NCI-H187 (cell line): Measurements from ENCODE around the gene PPP1R36.
"Not testable (repeated sequence)": the region's sequence is repeated elsewhere in the genome, so short reads cannot be mapped to it uniquely, and the experiment has no call there.

Experiments used
- DNase-seq, 2 experiments: peaks; one replicate each; lab custom pipeline; 2025; lab: John Stamatoyannopoulos, UW

The PPP1R36 gene

DNA sequence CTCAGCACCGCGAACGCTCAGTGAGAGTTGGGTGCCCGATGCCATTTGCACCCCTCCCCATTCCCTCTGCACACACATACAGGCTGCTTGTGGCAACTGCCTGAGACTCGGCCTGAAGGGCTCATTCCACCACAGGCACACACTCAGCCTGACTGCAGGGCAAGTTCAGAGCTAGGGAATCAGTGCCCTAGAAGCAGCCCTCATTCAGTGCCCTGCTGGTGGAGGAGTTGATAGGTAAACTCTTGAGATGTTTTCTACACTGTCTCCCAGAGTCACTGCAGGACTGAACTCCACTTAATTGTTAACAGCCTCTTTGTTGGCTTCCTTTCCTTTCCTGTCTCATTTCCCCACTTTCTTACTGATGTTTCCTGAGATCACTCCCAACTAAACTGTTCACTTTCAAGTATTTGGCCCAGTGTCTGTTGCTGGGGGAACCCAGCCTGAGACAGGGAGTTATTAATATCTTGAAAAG, 16.9 kb downstream of the PPP1R36 start:
- no peak for DNase-seq

GRCh38 chr14:64569138-64569631, 19.4 kb downstream of the PPP1R36 start:
- DNase-seq, result no peak

DNA sequence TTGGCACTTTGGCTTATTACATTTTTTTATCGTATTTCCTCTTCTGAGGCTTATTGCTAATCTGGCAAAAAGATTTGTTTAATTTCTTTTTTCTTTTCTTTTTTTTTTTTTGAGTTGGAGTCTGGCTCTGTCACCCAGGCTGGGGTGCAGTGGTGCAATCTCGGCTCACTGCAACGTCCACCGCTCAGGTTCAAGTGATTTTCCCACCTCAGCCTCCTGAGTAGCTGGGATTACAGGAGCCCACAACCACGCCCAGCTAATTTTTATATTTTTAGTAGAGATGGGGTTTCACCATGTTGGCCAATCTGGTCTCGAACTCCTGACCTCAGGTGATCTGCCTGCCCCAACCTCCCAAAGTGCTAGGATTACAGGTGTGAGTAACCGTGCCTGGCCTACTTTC, 19.9 kb downstream of the PPP1R36 start:
- not testable (repeated sequence) for DNase-seq

DNA sequence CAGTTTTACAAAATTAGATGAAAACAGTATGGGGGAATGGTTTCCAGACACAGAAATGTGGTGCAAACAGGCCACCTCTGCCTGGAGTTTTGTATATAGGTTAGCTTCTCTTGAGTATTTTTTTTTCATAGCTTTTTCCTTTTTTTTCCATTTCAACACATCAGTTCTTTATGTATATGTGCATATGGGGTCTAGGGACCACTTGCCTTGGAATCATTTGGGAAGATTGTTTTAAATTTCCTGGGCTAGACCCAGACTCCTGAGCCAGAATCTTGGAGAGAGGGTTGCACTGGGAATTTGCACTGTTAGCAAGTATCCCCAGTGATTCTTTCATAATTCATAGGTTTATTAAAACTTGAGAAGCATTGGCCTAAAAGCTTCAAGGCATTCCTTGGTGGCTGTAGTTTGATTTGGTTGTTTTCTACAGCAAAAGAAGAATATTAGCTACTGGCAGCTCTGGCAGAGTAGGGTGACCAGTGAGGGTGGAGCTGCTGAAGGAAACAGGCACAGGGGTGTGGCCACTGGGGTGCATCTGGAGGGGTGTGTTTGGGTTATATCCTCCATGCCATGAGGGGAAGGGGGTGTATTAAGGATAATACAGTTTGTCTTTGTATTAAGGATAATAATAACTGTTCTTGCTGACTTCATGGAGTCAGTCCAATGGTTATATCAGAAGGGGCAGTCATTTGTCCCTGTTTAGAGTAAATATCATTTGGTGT, 22.8 kb downstream of the PPP1R36 start:
- no peak for DNase-seq

DNA sequence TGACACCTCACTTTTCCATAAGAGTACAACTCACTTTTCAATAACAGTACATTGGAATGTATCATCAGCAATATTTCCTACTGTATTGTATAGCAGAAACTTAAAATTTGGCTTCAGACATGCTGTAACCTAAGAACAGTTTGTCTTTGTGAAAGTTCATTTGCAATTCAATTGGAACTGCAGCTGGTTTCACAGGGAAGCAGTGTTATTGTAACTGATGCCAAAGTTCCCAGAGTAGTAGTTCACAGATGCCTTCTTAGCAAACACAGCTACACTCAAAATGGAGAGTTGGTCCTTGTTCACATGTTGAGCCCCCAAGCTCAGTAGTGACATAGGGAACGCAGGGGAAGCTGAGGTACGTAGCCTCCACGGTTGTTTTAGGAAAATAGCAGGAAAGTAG, 23.3 kb downstream of the PPP1R36 start:
- DNase-seq, result no peak

DNA sequence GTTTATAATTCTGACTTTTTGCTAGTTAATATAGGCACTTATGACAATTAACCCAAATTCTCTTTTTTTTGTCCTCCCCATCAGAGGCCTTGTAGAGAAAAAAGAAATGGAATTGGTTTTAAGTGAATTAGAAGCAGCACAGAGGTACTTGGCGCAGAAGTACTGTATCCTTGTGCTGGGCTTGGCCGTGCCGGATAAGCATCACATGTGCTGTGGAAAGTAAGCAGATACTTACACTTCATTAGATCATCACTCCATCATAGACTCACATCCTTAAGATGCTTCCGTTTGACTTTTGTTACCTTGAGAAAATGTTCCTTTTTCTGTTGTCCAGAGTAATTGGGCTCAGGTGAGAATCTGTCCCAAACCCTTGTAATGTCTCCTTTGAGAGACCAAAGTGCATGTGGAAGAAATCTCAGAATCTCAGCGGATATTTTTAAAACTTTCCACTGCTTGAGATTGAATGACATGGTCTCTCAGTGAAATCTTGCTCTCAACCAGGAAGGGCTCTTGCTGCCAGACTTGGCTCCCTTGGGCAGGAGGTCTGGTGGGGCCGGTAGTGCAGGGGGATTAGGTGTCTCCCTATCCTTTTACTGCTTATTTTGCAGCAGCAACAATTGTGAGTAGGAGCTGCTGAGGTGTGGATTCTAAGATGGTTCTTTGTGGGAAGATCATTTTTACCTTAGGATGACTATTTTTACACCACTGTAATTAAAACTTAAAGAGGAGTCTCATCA, 24.8 kb downstream of the PPP1R36 start:
- DNase-seq, result no peak

- no peak for DNase-seq
Observed at GRCh38 chr14:64577211-64577610, 27.4 kb downstream of the PPP1R36 start.

DNA sequence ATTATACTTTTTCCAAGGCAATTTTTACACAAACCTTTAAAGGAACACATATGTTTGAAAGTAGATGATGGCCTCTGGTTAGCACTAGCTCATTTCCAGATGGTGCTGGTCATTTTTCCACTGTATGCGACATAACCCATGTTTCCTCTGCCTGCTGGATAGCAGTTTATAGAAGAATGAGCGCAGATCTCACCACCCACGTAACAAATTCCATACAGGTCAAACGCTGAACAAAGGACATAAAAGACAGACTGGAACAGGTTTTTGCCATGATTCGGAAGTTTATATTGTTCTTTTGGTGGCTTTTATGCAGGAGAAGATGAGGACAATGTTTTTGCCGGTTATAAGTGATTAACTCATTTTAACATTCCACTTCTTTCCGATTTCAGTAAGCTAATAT, 30.7 kb downstream of the PPP1R36 start:
- DNase-seq, result no peak

GRCh38 chr14:64581363-64581762, 31.6 kb downstream of the PPP1R36 start:
- no peak for DNase-seq

- DNase-seq, result no peak
Observed at GRCh38 chr14:64581817-64582216, 32.1 kb downstream of the PPP1R36 start.

DNA sequence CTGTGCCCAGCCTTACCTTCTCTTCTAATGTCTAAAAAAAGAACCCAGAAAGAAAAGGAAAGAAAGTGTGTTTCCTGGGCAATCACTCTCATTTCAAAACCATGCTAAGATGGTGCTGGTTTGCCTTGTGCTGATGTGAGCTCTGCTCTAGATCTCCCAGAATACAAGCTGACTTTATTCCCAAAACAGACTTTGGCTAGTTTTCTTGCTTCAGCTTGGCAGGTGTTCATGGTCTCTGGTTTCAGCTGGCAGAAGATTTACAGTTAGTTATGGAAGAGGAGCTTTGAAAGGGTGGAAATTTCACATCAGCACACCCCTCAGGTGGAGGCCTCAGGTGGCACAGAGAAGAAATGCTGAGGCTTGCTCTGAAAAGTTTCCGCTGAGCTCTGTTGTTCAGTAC, 34.4 kb downstream of the PPP1R36 start:
- DNase-seq, result no peak

DNA sequence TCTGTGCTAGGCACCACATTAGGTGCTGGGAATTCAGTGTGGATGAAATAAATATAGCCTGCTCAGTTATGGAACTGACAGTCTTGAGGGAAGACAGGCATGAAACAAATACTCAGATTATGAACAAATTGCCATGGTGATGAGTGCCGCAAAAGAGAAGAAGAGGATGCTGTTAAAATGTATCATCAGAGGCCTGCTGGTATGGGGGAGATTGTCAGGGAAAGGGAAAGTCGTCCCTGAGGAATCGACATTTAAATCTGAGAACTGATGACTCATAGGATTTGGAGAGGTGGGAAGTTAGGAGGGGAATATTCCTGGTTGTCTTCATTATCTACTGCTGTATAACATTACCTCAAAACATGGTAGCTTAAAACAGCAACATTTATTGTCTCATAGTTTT, 42.0 kb downstream of the PPP1R36 start:
- no peak for DNase-seq

DNA sequence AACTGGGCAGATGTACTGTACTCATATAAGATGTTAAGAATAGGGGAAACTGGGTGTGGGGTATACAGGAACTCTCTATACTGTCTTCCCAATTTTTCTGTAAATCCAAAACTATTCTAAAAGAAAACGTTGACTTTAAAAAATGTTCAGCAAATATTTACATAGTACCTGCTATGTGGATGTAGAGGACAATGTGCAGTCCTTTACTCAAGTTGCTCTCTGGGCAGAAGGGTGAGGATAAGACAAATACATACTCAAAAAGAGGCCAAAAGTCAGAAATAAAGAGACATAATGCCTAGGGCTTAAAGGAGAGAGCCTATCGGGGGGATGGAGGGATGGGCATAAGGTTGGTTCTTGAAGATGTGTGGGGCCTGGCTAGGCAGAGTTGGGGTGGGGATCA, 44.7 kb downstream of the PPP1R36 start:
- no peak for DNase-seq

GRCh38 chr14:64598404-64598803, 48.6 kb downstream of the PPP1R36 start:
- no peak for DNase-seq

GRCh38 chr14:64601571-64601970, 51.8 kb downstream of the PPP1R36 start:
- no peak for DNase-seq

GRCh38 chr14:64602826-64603225, 53.1 kb downstream of the PPP1R36 start:
- no peak for DNase-seq

GRCh38 chr14:64604001-64604400, 54.2 kb downstream of the PPP1R36 start:
- no peak for DNase-seq

GRCh38 chr14:64604881-64605280, 55.1 kb downstream of the PPP1R36 start:
- peak; percentile 49 to 53 for DNase-seq

DNA sequence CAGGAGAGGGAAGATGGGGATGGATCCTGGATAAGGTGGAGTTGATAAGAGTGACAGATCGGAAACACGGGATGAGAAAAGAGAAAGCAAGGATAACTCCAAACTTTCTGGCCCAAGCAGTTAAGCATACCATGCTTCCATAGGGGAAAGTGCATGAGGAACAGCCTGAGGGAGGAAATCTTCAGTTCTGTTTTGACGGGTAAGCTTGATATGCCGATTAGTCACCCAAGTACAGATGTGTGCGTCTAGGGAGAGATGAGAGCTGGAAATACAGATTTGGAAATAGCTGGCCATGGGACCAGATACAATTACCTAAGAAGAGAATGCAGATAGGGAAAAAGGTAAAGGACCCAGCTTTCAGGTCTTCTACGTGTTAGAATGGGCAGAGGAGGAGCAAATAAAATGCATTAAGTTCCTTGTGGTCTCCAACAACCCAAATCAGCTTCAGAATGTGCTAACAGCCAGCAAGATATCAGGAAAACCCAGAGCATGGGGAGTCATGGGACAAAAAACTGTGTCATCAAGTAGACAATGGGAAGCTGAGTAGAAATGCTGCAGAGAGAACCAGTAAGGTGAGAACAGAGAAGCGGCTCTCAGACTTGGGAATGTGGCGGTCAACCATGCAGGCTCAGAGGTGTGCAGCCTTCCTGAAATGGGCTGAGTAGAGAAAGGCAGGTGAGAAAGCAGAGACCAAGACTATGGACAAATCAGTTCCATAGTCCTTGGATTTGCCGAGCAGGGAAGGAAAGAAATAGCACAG, 56.3 kb downstream of the PPP1R36 start:
- DNase-seq, result no peak

DNA sequence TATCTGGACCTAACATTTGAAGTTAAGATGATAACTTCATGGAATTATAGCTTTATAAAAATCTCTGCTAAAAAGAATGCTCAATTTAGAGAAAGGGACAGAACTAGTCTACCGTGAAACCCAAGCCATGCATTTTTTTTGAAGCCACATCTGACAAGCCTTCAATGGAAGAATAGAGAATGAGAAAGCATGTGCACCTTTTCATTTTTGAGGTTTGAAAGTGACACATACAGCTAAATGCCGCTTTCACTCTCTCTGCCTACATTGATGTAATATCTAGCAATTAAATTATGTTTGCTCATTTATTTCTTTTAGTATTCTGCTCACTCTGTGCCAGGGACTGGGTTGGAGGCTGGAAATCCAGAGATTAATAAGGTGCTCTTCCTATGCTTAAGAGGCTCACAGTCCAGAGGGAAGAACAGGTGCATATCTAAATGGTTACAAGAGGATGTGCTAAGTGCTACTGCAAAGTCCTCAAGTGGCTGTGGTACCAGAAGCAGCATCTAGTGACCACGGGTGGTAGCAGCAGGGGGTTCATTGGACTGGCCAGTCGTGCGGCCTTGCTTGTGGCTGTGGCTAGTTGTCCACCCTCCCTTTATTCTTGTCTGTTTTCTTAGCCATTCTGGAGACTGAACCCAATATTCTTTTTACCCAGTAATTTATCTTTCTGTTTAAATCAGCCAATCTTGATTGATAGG, 60.4 kb downstream of the PPP1R36 start:
- DNase-seq, result peak; percentile 90 to 95

- no peak for DNase-seq
Observed at GRCh38 chr14:64611358-64612020, 61.7 kb downstream of the PPP1R36 start.

DNA sequence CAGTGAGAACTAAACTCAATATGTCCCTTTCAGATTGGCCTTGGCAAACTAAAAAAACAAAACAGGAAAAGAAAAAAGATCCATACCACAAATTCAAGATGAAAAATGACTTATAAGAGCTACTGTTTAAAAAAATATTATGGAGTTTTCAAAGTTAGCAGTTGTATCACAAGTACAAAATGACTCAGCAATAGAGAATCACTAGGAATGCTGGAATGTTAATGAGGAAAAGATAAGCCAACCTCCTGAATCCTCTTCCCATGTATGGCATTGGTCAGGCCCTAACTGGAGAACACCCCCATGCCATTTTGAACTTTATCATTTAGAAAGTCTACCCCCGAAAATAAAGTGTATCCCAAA, 62.2 kb downstream of the PPP1R36 start:
- no peak for DNase-seq
